Medulla oblongata (tissue), 1 donor: Measurements from ENCODE around the gene AKAP6.
"Not testable (repeated sequence)": the region's sequence is repeated elsewhere in the genome, so short reads cannot be mapped to it uniquely, and the experiment has no call there.

ENCODE experiments used
- DNase-seq: peaks from one replicate; pipeline ENCODE4 v3.0.0-alpha.2; 2015; ENCODE audit errors: extremely low spot score

Gene AKAP6

DNA sequence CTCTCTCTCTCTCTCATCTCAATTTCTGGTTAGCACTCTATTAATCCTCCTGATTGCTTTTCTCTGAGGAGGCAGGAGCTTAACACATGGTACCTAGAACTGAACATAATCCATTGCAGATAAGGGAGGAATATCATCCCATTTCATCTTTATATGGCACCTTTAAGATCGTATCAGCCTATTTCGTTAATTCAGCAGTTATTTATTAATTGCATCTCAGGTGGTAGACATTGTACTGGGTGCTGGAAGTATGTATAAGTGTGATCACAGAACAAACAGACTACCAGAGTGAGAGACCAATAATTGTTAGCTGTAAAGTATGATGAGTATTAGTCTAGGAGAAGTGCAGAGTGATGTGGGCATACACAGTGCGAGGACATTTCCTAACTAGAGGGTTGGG is 39.0 kb downstream of the AKAP6 start:
- DNase-seq, result no peak

DNA sequence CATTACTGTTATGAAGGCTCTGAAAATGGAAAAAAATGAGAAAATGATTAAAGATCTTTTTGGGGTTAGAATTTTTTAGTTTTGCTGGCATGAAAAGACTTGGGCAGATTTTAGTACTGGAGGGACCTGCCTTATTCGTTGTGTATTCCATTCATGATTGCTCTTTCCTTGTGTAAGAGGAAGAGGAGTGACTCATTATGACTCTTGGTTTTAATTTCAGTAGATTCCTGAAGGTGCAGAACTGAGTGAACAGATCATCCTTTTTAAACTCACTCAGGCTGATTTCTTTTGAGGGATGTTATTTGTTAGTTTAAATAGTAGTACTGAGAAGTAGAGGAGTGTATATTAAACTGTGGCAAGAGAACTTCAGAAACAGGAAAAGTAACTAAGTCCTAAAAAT is 41.6 kb downstream of the AKAP6 start:
- no peak for DNase-seq

DNA sequence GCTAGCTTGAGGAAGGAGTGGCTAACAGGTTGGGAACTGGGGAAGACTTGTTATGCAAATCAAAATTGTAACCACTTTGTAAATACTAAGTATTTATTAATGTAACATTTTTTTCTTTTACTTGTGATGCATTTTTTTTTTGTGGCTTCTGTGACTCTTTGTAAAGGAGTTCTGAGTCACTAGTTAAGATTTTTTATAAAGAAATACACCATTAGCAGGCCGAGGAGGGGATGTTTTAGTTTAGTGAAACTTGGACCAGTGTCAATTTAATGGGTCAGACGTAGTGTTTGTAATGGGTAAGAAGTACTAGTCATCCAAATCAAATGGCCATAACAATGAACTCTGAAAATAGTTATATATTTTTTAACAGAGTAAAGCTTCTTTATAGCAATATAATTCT is 43.1 kb downstream of the AKAP6 start:
- DNase-seq, result no peak

DNA sequence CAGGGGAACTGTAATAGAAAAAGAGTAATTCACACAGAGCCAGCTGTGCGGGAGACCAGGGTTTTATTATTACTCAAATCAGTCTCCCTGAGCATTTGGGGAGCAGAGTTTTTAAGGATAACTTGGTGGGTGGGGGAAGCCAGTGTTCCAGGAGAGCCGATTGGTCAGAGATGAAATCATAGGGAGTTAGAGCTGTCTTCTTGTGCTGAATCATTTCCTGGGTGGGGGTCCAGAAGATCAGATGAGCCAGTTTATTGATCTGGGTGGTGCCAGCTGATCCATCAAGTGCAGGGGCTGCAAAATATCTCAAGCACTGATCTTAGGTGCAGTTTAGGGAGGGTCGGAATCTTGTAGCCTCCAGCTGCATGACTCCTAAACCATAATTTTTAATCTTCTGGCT is 44.1 kb downstream of the AKAP6 start:
- DNase-seq, result not testable (repeated sequence)

DNA sequence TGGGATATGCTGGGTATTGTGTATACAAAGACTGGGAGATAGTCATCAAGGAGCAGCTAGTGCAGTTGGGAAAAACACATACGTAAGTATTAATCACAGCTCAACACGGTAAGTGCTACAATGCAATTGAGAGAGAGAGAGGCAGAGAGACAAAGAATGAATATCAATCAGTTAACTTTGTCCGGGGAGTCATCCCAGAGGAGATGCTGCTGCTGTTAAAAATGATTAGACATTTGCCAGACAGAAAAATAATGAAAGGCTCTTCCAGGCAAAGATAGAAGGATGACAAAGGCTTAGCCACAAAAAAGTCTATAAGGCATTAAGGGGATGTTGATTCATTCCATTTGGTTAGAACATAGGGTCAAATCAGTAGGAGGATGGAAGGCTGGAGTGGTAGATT is 45.1 kb downstream of the AKAP6 start:
- DNase-seq, result no peak

DNA sequence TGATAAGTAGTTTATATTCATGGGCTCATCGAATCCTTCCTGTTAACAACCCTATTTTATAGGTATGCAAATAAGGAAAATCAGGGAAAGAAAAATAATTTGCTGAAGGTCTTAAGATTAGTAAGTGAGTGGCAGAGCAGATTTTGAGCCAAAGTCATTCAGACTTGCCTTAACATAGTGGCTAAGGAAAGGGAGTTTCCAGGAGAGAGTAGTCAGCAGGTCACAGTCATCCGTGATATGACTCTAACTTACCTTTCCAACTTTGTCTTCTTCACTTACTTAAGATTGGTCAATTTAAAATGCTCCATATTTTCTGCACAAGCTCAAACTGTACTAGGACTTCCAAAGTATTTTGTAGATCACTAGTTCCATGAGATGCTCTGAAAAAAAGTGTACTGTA is 46.6 kb downstream of the AKAP6 start:
- no peak for DNase-seq

DNA sequence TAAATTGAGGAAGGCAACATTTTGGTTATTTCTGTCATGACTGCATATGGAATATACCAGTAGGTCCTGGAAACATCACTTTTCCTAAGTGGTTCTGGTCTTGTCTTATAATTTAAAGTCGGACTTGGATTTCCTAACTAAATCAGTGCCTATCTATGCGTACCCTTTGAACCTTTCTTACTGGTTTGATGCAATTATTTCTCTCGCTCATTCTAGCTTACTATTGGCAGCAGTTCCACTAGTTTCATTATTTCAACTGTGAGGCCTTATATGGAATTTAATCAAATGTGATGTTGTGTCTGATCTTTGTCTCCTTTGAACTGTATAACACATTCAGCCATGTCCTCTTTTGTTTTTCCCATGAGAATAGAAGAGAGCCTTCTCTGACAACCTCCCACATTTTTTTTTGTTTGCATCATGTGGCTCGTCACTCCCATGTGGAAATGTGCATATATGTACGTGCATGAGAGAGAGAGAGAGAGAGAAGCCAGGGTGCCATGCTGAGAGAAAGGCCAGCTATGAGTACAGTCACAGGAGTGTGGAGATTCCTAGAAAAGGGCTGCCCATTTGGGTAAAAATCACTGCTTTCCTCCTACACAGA is 48.0 kb downstream of the AKAP6 start:
- no peak for DNase-seq

DNA sequence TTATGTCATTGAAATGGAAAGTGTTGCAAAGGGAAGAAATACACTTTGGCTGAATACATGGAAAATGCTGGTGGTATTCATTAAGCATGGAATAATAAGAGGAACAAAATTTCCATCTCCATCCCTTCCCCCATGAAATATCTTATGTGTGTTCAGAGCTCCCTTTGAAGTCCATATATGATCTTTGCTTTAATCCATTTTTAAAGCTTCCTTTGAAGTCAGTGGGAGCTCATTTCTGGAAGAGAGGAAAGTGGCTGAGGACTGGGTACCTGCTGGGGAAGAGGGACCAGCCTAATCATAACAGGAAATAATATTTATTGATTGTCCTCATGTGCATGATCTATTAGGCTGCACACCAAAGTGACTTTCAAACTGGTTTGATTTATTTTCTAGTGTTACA is 49.2 kb downstream of the AKAP6 start:
- no peak for DNase-seq

DNA sequence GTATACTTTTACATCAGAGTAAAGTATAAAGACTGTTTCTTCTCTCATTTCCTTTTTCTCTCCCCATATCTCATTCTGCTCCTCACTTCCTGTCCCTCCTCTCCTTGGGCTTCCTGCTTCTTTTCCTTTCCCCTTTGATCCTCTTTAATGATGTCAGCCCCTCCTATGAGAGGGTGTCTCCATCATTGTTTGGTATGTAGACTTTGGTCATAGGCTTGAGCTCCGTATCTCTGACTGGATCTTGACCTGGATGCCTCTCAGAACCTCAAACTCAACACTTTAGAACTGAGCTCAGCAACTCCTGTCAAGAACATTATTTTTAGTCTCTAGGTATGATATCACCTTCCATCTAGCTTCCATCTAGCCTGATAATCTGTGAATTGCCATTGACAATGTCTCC is 50.3 kb downstream of the AKAP6 start:
- no peak for DNase-seq

DNA sequence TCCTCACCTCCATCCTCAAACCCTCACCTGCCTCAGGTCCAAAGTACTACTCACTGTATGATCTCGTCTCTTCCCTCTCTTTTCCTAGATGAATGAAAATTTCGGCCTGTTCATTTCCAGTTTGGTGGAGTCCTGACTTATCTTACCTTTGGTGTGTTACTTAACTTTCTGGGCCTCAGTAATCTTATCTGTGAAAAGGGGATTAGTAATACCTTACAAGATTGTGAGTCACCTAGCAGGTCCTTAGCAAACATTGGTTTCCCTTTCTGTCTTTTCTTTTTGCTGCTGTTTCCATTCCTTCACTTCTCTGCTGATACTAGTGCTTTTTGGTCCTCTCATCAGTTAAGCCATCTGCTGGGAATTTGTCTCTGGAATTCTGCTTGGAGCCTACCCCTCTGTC is 52.8 kb downstream of the AKAP6 start:
- no peak for DNase-seq

DNA sequence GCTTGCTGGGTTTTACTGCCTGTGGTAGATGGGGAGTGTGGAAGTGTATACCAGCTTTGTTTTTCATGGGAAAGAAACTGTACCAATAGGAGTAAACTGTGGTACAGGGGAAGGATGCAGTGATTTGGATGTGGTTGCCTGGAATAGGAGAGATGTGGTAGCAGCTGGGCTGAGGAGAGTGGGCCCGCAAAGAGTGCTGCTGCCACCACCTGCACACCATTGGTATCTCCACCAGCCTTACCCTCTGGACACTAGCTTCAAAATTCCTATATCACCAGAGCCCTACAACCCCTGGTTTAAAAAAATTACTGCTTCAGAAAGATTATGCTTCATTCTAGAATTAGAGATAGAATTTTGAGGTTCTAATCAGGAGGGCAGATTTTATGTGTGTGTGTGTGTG is 53.6 kb downstream of the AKAP6 start:
- DNase-seq, result peak; percentile 50

DNA sequence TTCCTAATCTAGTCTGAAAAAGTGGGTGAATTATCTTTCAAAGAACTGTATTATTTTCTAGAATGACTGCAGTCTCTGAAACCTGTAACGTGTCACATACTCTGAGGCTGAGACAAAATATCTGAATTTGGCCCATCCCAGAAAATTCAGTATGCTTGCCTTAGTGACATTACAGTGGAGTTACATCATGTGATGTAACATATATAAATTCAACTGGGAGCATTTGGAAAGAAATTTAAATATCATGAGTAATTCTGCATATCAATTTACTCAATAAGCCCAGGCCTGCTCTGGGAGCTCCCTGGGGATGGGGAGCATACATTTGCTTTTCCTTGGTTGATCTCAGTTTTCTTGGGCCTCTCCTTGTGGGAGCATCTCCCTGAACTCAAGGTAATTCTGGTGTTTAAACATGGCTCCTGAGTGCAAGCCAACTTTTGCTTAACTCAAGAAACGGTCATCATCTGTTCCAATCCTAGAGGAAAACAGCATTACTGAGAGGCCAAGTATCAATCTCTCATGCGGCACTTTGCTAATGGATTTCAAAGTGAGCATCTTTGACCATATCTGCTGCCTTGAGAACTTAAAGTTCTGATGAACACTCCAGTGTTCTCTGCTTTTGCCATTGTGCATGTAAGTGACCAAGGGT is 54.4 kb downstream of the AKAP6 start:
- no peak for DNase-seq

DNA sequence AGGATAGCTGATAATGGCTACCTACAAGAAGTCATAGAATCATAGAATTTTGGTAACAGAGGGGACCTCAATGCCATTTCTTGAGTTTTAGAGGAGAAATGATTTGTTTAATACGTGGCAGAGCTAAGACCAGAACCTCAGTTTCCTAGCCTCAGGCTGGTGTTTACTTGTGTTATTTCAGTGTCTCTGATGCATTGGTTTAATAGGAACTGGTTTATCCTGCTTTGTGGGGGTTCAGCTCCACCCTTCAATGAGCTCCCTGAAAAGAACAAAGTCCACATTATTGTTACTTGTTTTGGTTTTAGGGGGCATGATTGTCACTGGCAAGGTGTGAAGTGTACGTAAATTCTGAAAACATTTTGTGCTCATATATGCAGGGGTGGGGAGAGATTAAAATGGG is 55.4 kb downstream of the AKAP6 start:
- DNase-seq, result no peak

DNA sequence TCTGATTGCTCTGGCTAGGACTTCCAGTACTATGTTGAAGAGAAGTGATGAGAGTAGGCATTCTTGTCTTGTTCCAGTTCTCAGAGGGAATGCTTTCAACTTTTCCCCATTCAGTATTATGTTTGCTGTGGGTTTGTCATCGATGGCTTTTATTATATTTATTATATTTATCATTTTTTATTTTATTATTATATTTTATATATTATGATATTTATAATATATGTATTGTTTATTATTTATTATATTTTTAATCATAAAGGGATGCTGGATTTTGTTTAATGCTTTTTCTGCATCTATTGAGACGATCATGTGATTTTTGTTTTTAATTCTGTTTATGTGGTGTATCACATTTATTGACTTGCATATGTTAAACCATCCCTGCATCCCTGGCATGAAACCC is 58.2 kb downstream of the AKAP6 start:
- DNase-seq, result not testable (repeated sequence)

DNA sequence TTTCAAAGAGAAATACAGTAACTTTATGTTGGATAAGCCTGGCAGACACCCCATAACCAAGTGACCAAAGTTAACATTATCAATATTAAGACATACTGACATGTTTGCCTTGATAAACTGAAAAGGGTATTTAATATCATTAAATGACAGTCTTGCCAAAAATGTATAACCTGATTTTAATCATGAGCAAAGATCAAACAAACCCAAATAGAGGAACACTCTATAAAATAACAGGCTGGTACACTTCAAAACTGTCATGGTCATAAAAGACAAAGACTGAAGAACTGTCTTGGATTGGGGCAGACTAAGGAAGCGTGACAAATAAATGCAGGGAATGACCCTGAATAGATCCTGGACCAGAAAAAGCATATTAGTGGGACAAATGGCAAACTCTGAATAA is 64.0 kb downstream of the AKAP6 start:
- no peak for DNase-seq

DNA sequence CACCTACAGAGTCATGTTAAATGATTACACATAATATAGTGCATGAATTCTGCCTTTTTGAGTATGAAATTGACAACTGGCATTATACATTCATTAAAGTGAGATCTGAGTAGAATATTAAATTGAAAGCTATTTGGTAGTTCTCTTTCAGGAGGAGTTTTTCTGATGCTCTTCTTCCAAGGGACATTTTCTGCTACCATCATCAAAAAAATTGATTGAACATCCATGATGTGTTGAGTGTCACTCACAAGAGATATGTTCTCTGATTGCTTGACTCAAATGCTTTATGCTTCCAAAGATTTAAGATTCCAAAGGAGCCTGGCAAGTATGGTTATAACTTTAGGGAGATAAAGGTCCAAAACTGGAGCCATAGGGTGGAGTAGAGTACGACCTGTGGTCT is 64.9 kb downstream of the AKAP6 start:
- no peak for DNase-seq

DNA sequence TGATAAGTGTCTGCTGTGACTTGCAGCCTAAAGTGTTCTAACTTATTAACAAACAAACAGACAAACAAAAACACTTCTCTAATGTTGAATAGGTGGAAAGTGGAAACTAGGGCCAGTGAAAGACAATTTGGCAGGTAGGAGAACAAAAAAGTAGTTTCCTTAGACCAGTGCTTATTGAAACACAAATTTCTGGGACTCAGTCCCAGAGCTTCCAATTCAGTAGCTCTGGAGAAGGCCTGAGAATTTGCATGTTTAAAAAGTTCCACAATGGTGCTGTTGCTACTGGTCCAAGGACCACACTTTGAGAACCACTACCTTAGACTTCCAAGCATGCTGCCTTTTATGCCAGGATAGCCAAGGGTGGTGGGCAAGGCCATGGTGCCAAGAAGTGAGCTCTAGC is 67.8 kb downstream of the AKAP6 start:
- peak; percentile 74 for DNase-seq

DNA sequence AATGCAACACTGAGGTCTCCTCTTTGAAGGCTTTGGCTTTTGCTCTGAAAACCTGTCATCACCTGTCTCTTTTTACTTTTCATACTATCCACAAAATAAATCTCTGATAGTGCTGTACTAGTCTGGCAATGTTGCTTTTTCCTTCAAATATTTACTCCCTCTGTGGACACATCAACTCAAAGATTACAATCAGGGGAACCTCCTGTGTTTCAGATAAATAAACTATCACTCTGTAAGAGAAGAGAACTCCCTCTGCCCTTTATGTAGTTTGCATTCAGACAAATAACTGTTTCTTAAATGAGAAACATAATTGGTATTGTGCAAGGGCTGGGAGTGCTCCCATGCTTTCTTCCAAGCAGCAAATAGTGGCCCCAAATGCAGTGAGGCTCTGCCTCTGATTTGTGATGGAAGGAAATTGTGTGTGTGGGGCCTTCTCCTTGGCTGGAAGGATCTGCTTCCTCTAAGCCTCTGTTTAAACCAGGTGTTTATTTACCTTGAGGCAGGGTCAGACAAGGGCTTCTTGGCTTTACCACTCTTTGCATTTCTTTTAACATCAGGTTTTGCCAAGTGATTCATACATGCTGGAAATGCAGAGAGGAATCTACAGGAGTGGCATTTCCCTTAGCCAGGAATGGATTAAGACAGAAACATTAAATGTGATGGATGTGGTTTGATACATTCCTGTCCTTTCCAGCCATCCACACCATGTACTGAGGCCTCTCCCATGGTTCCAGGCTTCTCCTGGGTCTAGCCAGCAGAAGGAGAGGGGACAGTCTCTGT is 69.0 kb downstream of the AKAP6 start:
- DNase-seq, result no peak

DNA sequence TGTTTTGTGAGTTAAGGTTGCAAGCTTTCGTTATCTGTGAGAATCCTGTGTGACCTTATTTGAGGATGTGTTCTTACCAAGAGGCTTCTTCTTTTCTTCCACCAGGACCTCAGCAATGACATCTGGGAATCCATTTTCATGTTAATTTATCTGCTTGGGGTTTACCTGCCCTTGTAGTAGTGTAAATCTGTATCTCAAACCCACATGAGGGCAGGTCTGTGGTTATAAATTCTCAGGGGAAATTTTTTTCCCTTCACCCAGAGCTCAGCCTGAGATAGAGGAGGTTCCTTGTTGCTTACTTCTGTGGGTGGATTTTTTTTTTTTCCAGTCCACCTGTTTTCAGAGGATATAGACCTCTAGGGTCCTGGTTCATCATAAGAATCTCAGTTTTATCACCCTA is 70.8 kb downstream of the AKAP6 start:
- DNase-seq, result no peak

DNA sequence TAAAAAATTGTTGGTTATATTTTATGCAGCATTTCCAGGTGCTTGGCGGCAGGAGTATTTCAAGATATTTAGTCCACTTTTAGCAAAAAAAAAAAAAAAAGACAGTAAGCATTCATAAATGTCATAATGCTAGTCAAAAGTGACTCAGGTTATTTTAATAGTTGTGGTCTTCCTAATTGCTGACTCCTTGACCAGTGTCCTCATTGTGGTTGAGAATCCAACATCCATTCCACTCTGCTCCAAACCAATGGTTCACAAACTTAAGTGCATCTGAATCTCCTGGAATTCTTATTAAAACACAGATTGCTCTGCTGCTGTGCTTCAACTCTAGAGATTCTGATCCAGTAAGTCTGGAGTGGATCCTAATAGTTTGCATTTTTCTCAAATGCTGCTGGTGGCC is 71.4 kb downstream of the AKAP6 start:
- no peak for DNase-seq

DNA sequence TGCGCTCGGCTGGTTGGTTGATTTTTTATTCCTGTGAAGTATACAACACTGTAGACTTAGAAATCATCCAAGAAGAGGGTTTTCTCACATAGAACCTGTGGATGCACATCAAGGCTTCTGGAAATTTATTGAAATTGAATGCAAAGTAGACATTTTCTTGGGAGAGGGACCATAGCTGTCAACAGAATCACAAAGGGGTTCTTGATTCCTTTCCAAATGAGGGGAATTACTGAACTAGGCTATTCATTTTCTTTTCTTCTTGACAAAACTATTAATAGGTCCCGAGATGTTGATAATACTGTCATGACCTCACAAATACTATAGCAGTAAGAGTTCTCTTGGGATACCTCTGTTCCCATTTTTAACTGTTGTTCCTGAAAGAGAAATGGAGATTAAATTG is 73.9 kb downstream of the AKAP6 start:
- DNase-seq, result no peak

DNA sequence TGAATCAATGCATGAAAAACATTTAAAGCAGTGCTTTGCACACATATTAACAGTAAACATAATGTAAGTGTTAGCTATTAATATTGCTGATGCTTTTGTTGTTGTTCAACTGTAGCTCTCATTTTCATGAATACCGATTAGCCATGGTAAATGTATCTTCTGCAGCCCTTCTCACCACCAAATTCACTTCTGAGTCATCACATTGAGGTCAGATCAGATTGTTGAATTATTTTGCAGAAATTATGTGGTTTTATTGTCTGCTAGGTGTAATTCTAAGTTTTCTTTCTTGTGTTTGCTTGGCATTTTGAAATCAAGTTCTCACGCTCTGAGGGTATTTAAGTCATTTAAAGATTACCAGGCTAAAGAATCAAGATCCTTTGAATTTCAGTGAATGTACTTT is 74.6 kb downstream of the AKAP6 start:
- DNase-seq, result no peak
